IMR-90 (cell line): ENCODE results near the gene PARP2. TPM values are rescaled to one million over a fixed set of nuclear protein-coding genes. Genes with fewer than 3 reads are reported as not detected.

Source experiments
- ATAC-seq: fragments of 200-7000 bp; cut with Tn5 transposase; 2 replicates; pipeline ENCODE4 v1.9.1; 2020; ENCODE audit warnings: low read depth, mild to moderate bottlenecking, moderate library complexity
- BruUV-seq: library from RNA; stranded (reverse); fragments of 400-500 nt; replicated peaks from 2 replicates; lab custom pipeline; 2021; lab: Mats Ljungman, UMichigan
- CTCF ChIA-PET: fragments of 300-600 bp; formaldehyde crosslinking; extraction: SDS; loops from one replicate; lab custom pipeline; 2021; ENCODE audit warnings: antibody characterized with exemption; lab: Yijun Ruan, JAX
- POLR2A ChIA-PET: fragments of 300-600 bp; sonication (Branson Sonifier 250); formaldehyde crosslinking; loops from one replicate; lab custom pipeline; 2022; ENCODE audit warnings: antibody characterized with exemption; ENCODE audit not compliant: unreplicated experiment; lab: Charles Lee
- DNase-seq: peaks from one replicate; pipeline ENCODE4 v3.0.0; 2013
- H2AFZ ChIP-seq: replicated peaks from 2 replicates; pipeline ENCODE3; 2013; ENCODE audit warnings: low read length, mild to moderate bottlenecking; ENCODE audit not compliant: poor library complexity
- H2AK5ac ChIP-seq: 2 replicates; pipeline ENCODE4 v1.6.1; 2013; ENCODE audit warnings: low read depth, low read length, inconsistent platforms
- H2AK9ac ChIP-seq: replicated peaks from 2 replicates; pipeline ENCODE3; 2013; ENCODE audit warnings: mild to moderate bottlenecking, low read depth, low read length, moderate library complexity; ENCODE audit not compliant: poor library complexity
- H2BK120ac ChIP-seq: 2 replicates; pipeline ENCODE4 v1.6.1; 2013; ENCODE audit warnings: low read depth, low read length, inconsistent platforms
- H2BK15ac ChIP-seq: 3 replicates; pipeline ENCODE4 v1.6.1; 2013; ENCODE audit warnings: low read depth, low read length, inconsistent platforms
- H2BK20ac ChIP-seq: 2 replicates; pipeline ENCODE4 v1.6.1; 2013; ENCODE audit warnings: low read depth, mild to moderate bottlenecking, inconsistent platforms, low read length, moderate library complexity
- H2BK5ac ChIP-seq: 2 replicates; pipeline ENCODE4 v1.6.1; 2013; ENCODE audit warnings: mild to moderate bottlenecking, low read depth, low read length, inconsistent platforms; ENCODE audit not compliant: poor library complexity, severe bottlenecking
- H3K14ac ChIP-seq: replicated peaks from 2 replicates; pipeline ENCODE4 v1.6.1; 2013; ENCODE audit warnings: low read depth, low read length, inconsistent platforms
- H3K18ac ChIP-seq: 2 replicates; pipeline ENCODE4 v1.6.1; 2013; ENCODE audit warnings: low read depth, low read length, control low read depth
- H3K23ac ChIP-seq: 2 replicates; pipeline ENCODE4 v1.6.1; 2013; ENCODE audit warnings: low read depth, low read length, inconsistent platforms
- H3K27ac ChIP-seq: 2 replicates; pipeline ENCODE4 v1.5.1; 2013; ENCODE audit warnings: mild to moderate bottlenecking, control low read depth, low read length; ENCODE audit not compliant: insufficient read depth
- H3K27me3 ChIP-seq: 2 replicates; pipeline ENCODE4 v1.6.1; 2013; ENCODE audit warnings: low read length; ENCODE audit not compliant: control insufficient read depth, insufficient read depth
- H3K36me3 ChIP-seq: 2 replicates; pipeline ENCODE4 v1.6.1; 2013; ENCODE audit warnings: low read length, mixed read lengths; ENCODE audit not compliant: control insufficient read depth, insufficient read depth
- H3K4ac ChIP-seq: 2 replicates; pipeline ENCODE4 v1.6.1; 2013; ENCODE audit warnings: low read depth, low read length, inconsistent platforms
- H3K4me1 ChIP-seq: 2 replicates; pipeline ENCODE4 v1.6.1; 2013; ENCODE audit warnings: low read length, mixed read lengths; ENCODE audit not compliant: control insufficient read depth, insufficient read depth
- H3K4me2 ChIP-seq: 2 replicates; pipeline ENCODE4 v1.6.1; 2013; ENCODE audit warnings: low read depth, mild to moderate bottlenecking, control low read depth, low read length, moderate library complexity
- H3K4me3 ChIP-seq: 2 replicates; pipeline ENCODE4 v1.5.1; 2013; ENCODE audit warnings: low read depth, mild to moderate bottlenecking, control low read depth, low read length, moderate library complexity; ENCODE audit not compliant: insufficient read depth
- H3K56ac ChIP-seq: 2 replicates; pipeline ENCODE4 v1.6.1; 2013; ENCODE audit warnings: low read length, inconsistent platforms; ENCODE audit not compliant: insufficient read depth; ENCODE audit errors: extremely low read depth
- H3K79me1 ChIP-seq, 2 experiments: 2 replicates each; pipeline ENCODE4 v1.6.1; 2013; ENCODE audit warnings: low read length in 2 of 2, inconsistent platforms in 1 of 2, low read depth in 1 of 2
- H3K9ac ChIP-seq: 2 replicates; pipeline ENCODE4 v1.6.1; 2013; ENCODE audit warnings: low read depth, low read length, control low read depth
- H3K9me1 ChIP-seq: 2 replicates; pipeline ENCODE4 v1.6.1; 2013; ENCODE audit warnings: low read length, inconsistent platforms; ENCODE audit not compliant: insufficient read depth
- H3K9me3 ChIP-seq: 2 replicates; pipeline ENCODE4 v1.6.1; 2013; ENCODE audit warnings: low read length; ENCODE audit not compliant: control insufficient read depth, insufficient read depth
- H4K20me1 ChIP-seq: 2 replicates; pipeline ENCODE4 v1.6.1; 2013; ENCODE audit warnings: low read length, inconsistent platforms; ENCODE audit not compliant: insufficient read depth
- H4K5ac ChIP-seq: 2 replicates; pipeline ENCODE4 v1.6.1; 2013; ENCODE audit warnings: mild to moderate bottlenecking, low read depth, low read length, control low read depth
- H4K8ac ChIP-seq, 2 experiments: 2 replicates each; pipeline ENCODE4 v1.6.1; 2013; ENCODE audit warnings: low read depth in 2 of 2, low read length in 2 of 2, control low read depth in 1 of 2, inconsistent platforms in 1 of 2
- H4K91ac ChIP-seq: 2 replicates; pipeline ENCODE4 v1.6.1; 2013; ENCODE audit warnings: low read depth, low read length, inconsistent platforms; ENCODE audit not compliant: insufficient read depth
- BHLHE40 ChIP-seq: fragments of 150-350 bp; IDR thresholded peaks from 2 replicates; pipeline ENCODE4 v1.6.1; 2016; ENCODE audit warnings: mild to moderate bottlenecking, low read depth, low read length
- CEBPB ChIP-seq: IDR thresholded peaks from 2 replicates; pipeline ENCODE4 v1.6.1; 2012; ENCODE audit warnings: low read depth, low read length, improper control_type of control experiment
- CHD1 ChIP-seq: IDR thresholded peaks from 2 replicates; pipeline ENCODE4 v1.6.1; 2012; ENCODE audit warnings: low read depth, low read length, improper control_type of control experiment
- CTCF ChIP-seq: conservative IDR thresholded peaks from 2 replicates; pipeline ENCODE4 v1.5.1; 2012; ENCODE audit warnings: mild to moderate bottlenecking, low read depth, low read length, improper control_type of control experiment
- FOS ChIP-seq: fragments of 150-350 bp; IDR thresholded peaks from 2 replicates; pipeline ENCODE4 v1.6.1; 2016; ENCODE audit warnings: low read depth, low read length
- MAFK ChIP-seq: IDR thresholded peaks from 2 replicates; pipeline ENCODE4 v1.6.1; 2012; ENCODE audit warnings: low read depth, low read length, improper control_type of control experiment
- MAZ ChIP-seq: IDR thresholded peaks from 2 replicates; pipeline ENCODE4 v1.6.1; 2012; ENCODE audit warnings: low read depth, mild to moderate bottlenecking, low read length, improper control_type of control experiment, moderate library complexity, borderline replicate concordance
- MXI1 ChIP-seq: IDR thresholded peaks from 2 replicates; pipeline ENCODE4 v1.6.1; 2012; ENCODE audit warnings: low read depth, mild to moderate bottlenecking, low read length, moderate library complexity, borderline replicate concordance
- NFE2L2 ChIP-seq: fragments of 150-350 bp; IDR thresholded peaks from 2 replicates; pipeline ENCODE4 v1.6.1; 2016; ENCODE audit warnings: low read depth, mild to moderate bottlenecking, low read length
- POLR2A ChIP-seq: IDR thresholded peaks from 2 replicates; pipeline ENCODE4 v1.6.1; 2012; ENCODE audit warnings: mild to moderate bottlenecking, low read depth, low read length
- RAD21 ChIP-seq: IDR thresholded peaks from 2 replicates; pipeline ENCODE4 v1.6.1; 2012; ENCODE audit warnings: low read length, improper control_type of control experiment
- RCOR1 ChIP-seq: IDR thresholded peaks from 2 replicates; pipeline ENCODE4 v1.6.1; 2012; ENCODE audit warnings: mild to moderate bottlenecking, low read length, improper control_type of control experiment; ENCODE audit not compliant: insufficient replicate concordance
- RFX5 ChIP-seq: IDR thresholded peaks from 2 replicates; pipeline ENCODE4 v1.8.0; 2012; ENCODE audit warnings: low read depth, mild to moderate bottlenecking, low read length, moderate library complexity
- SMC3 ChIP-seq: fragments of 150-350 bp; IDR thresholded peaks from 2 replicates; pipeline ENCODE4 v1.6.1; 2016; ENCODE audit warnings: low read depth, mild to moderate bottlenecking, antibody characterized with exemption, low read length, moderate library complexity
- USF2 ChIP-seq: fragments of 150-350 bp; IDR thresholded peaks from 2 replicates; pipeline ENCODE4 v1.6.1; 2017; ENCODE audit warnings: mild to moderate bottlenecking, antibody characterized with exemption, low read length, low read depth
- WGBS, 2 experiments: methylation state at CpG; one replicate each; pipeline versions ENCODE4 v1.1.5 to v1.1.7; 2013; ENCODE audit warnings: missing lambda C conversion rate in 2 of 2; ENCODE audit not compliant: insufficient read length in 1 of 2; ENCODE audit errors: extremely low coverage in 2 of 2; 5-methylcytosine and 5-hydroxymethylcytosine counted together
- dilution Hi-C: fragments of 300-500 bp; cut with HindIII; formaldehyde crosslinking; loops from one replicate; pipeline ENCODE4 v1.14.3; 2018; ENCODE audit warnings: low sequenced_read_pairs; ENCODE audit not compliant: unreplicated experiment
- in situ Hi-C: fragments of 300-500 bp; cut with MboI; formaldehyde crosslinking; loops from 3 replicates; pipeline ENCODE4 v1.14.3; 2019; ENCODE audit warnings: low sequenced_read_pairs, inconsistent platforms, mixed read lengths
- intact Hi-C: fragments of 100-400 bp; cut with micrococcal nuclease; formaldehyde crosslinking; loops from 2 replicates; pipeline ENCODE4 v1.10.0; 2022
- polyA plus RNA-seq, 3 experiments: library from polyadenylated mRNA; depleted of rRNA; stranded (reverse); fragments of >200 nt; gene quantifications; 2 replicates each; pipeline ENCODE4 v1.2.3, GENCODE V29; 2012; ENCODE audit warnings: low replicate concordance in 1 of 3
- total RNA-seq: library from RNA; depleted of rRNA; stranded (reverse); fragments of >200 nt; gene quantifications from 2 replicates; pipeline ENCODE4 v1.2.3, GENCODE V29; 2012
- TF ChIP-seq, protein P1 (sequence below): fragments of 150-350 bp; IDR thresholded peaks from 2 replicates; pipeline ENCODE4 v1.6.1; 2016; ENCODE audit warnings: low read depth, mild to moderate bottlenecking, low read length, moderate library complexity, borderline replicate concordance

Gene PARP2
- total and polyA plus RNA-seq, 2 of the 4 experiments (the other 2 are of a cell fraction): 11.7 to 19.1 TPM

- dilution Hi-C loops: no loop called here
- Histone ChIP-seq H3K4me2 (no peak overlapping the region), H3K4me3 (no peak overlapping the region), H3K56ac (no peak overlapping the region), H2BK120ac (no peak overlapping the region), H2BK15ac (no peak overlapping the region), H2AK5ac (no peak overlapping the region), H2BK5ac (no peak overlapping the region), H4K91ac (no peak overlapping the region), H4K5ac (no peak overlapping the region), H3K79me1 (peaks cover 3 to 6% of the 10 kb centered on the region in 2 experiments; a peak in 1 of 4 replicates), H3K4me1 (no peaks in the 10 kb centered on the region), H3K4ac (no peak overlapping the region), H3K14ac (no peak overlapping the region), H2AFZ (no peak overlapping the region), H2AK9ac (no peak overlapping the region), H4K20me1 (no peaks in the 10 kb centered on the region; the same call in 1 of the 2 replicates), H3K9ac (no peak overlapping the region), H3K18ac (no peak overlapping the region), H3K27ac (no peak overlapping the region), H3K36me3 (peaks cover 32% of the 10 kb centered on the region), H3K9me3 (no peaks in the 10 kb centered on the region), H3K27me3 (no peaks in the 10 kb centered on the region), H3K23ac (no peak overlapping the region), H2BK20ac (no peak overlapping the region), H3K9me1 (no peaks in the 10 kb centered on the region), H4K8ac (no peak overlapping the region)
- intact Hi-C loops: loop anchor here (10.0 kb wide), 1 partner anchor 81 kb away; no protein-coding TSS in a partner anchor
- ChIA-PET CTCF (no interaction called here), POLR2A (no interaction called here)
- in situ Hi-C loops: no loop called here
- no TSS peak for BruUV-seq
- no peak for TF ChIP-seq FOS
- no peak for TF ChIP-seq SMC3
- no peak for TF ChIP-seq MXI1
- TF ChIP-seq USF2: no peak
- TF ChIP-seq CTCF: no peak
- TF ChIP-seq, protein P1, sequence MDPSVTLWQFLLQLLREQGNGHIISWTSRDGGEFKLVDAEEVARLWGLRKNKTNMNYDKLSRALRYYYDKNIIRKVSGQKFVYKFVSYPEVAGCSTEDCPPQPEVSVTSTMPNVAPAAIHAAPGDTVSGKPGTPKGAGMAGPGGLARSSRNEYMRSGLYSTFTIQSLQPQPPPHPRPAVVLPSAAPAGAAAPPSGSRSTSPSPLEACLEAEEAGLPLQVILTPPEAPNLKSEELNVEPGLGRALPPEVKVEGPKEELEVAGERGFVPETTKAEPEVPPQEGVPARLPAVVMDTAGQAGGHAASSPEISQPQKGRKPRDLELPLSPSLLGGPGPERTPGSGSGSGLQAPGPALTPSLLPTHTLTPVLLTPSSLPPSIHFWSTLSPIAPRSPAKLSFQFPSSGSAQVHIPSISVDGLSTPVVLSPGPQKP: no peak
- no peak for TF ChIP-seq BHLHE40
- TF ChIP-seq MAFK: no peak
- no peak for TF ChIP-seq CHD1
- no peak for TF ChIP-seq MAZ
- no peak for TF ChIP-seq CEBPB
- TF ChIP-seq RAD21: no peak
- no peak for TF ChIP-seq POLR2A
- TF ChIP-seq RCOR1: no peak
- TF ChIP-seq NFE2L2: no peak
- no peak for TF ChIP-seq RFX5
- no CpG with 5 or more reads among the region's 2 CpGs for WGBS, 2 experiments
- no peak for DNase-seq
- no peak for ATAC-seq
Observed at GRCh38 chr14:20314026-20314425, 29.4 kb upstream of the PARP2 start.
